CD4-positive, alpha-beta T cell treated with Interleukin-6 for 4 hours (primary cell): ENCODE data around the gene SLC24A4.
"Not testable (repeated sequence)": the region's sequence is repeated elsewhere in the genome, so short reads cannot be mapped to it uniquely, and the experiment has no call there.

Experiments used
- DNase-seq: peaks from one replicate; pipeline ENCODE4 v3.0.0-alpha.2; 2020; ENCODE audit warnings: mixed read lengths

SLC24A4 gene

DNA sequence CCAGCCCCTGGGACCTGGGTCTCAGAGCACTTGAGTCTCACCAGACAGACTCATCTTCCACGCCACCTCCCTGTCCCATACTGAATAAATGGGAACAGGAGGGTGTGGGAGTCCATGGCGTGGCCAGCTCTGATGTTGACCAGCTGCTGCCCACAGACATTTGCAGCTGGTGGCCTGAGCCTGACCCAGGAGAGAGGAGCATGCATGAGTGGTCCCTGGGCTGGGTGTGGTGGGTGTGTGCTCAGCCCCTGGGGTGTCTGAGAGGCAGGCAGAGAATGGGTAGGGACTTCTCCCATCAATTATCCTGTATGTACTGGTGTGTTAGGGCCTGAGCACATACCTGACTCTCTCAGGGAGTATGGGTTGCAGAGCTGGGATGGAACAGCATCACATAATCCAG lies 49.3 kb downstream of the SLC24A4 start:
- no peak for DNase-seq

DNA sequence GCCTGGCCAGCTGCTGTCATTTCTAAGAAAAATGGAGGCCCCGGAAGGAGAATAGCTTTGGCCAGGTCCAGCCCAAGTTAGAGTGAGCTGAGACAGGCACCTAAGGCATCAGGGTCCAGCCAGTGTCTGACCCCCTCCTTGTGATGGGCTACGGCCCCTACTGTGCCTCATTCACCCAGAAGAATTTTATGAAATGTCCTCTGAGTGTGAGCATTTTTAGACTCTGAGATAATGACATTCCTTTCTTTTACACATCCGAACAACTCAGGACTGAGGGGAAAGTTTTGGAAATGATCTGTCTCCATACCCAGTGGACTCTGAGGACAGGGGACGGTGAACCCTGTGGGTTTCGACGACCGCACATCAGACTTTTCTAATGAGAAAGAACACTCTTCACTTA lies 50.4 kb downstream of the SLC24A4 start:
- DNase-seq = no peak

DNA sequence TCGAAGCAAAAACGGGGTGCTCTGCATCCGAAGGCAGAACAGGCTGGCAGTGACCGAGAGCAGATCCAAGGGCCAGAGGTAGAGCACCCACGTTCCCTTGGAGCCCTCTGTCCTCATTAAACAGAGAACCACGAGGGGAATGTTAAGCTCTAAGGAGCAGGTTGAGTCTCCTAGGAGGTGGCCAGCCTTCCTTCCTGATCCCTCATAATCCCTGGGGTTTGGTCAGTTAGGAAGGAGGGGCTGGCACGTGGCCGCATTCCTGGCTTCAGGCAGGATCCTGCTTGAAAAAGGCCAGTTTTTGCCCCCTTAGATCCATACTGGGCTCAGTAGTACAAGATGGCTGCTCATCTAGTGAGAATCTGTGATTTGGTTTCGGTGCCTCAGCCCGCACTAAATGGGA lies 57.2 kb downstream of the SLC24A4 start:
- no peak for DNase-seq

- no peak for DNase-seq
These were observed 57.6 kb downstream of the SLC24A4 start for GRCh38 chr14:92380582-92380981.

DNA sequence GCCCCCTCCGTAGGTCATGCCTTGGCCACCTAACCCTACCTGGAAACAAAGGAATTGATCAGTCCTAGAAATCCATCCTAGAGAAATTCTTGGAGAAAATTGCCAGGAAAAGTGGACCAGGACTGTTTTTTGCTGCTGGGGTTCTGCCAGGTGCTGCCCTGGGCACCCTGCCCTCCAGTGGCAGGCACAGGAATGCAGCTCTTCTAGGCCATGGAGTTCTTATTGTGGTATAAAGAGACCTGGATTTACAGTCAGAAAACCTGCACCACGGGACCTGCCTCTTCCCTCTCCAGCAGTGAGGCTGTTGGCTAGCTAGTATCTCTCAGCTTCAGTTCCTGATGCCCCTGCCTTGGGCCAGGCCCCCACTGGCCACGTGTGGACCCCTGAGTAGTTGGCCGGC lies 59.7 kb downstream of the SLC24A4 start:
- no peak for DNase-seq

DNA sequence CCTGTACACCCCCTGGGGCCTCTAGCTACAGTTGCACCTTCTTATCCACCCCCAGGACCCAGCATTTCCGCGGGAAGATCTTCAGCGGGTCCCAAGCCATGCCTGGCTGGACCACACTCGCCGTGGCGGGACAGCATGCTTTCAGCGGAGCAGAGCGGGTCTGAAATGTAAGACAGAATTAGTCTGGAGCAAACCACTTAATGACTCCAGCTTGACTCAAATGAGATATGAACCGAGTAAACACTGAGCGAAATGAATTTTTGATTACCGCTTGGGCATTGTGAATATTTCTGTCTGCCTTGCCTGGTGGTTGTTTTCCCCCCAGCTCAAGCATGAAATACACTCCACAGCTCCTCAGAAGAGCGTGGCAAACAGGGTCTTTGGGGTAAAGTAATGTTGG lies 60.8 kb downstream of the SLC24A4 start:
- DNase-seq = no peak

- DNase-seq = no peak
These were observed 61.6 kb downstream of the SLC24A4 start for GRCh38 chr14:92384461-92385133.

- no peak for DNase-seq
These were observed 62.6 kb downstream of the SLC24A4 start for GRCh38 chr14:92385561-92385960.

GRCh38 chr14:92386165-92386564 lies 63.2 kb downstream of the SLC24A4 start:
- no peak for DNase-seq

DNA sequence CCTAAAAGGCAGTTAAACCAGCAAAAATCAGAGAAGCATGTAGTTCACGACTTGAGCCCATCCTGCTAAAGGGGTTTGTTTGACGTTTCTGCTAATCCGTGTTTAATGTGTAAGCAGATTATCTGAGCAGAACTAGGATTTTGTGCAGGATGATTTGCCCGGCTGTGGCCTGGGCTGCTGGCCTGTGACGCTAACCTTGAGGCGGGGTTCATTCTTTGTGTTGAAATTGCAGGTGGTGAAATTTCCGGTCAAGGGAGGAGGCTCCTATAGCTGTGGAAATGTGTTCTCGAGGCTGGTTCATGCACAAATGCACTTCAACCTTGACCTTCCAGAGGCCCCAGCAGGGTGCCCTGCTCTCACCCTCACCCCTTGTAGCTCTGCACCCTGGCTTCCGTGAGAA lies 63.7 kb downstream of the SLC24A4 start:
- no peak for DNase-seq

GRCh38 chr14:92387578-92387977 lies 64.6 kb downstream of the SLC24A4 start:
- DNase-seq = no peak

DNA sequence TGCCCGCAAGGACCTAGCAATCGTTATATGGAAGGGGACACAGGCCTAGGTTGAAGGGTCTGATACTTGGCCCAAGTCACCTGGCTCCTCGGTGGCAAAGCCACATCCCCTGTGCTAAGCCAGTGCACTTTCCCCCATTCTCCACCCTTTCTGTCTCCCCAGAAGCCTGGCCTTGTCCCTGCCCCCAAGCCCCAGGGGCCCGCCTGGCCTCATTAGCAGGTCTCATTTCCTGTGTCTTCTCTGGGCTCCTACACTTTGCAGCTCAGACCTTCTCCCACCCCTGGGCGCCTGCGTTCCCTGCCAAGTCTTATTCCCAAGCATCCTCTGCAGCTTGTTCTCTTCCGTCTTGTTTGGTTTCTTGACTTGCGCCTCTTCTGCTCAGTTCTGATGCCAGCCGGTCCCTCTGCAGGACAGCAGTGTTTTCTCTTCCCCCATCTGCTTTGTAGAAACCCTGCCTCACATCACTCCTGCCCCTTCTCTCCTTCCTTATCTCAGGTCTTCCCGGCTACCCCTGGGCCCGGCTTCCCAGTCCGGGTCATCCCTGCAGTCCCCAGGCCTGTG lies 66.7 kb downstream of the SLC24A4 start:
- DNase-seq = no peak

DNA sequence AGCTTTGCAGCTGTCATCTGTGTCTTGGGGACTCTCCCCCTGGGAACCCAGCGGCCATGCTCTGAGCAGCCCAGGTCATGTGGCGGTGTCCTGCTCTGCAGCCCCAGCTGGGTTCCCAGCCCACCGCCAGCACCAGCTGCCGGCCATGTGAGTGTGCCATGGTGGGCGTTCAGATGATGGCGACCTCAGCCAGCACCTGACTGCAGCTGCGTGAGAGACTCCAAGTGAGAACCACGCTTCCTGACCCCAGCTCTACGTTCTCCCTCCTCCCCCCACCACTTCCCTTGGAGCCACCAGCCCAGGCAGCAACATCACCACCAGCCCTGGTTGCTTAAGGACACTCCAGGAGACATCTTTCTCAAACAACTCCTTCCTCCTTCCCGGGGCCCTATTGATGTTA lies 68.8 kb downstream of the SLC24A4 start:
- no peak for DNase-seq

DNA sequence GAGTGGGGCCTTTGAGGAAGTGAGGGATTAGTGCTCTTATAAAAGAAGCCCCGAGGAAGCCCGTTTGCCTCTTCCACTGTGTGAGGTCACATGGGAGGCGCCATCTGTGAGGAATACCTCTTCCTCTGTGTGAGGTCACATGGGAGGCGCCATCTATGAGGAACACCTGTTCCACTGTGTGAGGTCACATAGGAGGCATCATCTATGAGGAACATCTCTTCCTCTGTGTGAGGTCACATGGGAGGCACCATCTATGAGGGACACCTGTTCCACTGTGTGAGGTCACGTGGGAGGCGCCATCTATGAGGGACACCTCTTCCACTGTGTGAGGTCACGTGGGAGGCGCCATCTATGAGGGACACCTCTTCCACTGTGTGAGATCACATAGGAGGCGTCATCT lies 69.7 kb downstream of the SLC24A4 start:
- DNase-seq = no peak

DNA sequence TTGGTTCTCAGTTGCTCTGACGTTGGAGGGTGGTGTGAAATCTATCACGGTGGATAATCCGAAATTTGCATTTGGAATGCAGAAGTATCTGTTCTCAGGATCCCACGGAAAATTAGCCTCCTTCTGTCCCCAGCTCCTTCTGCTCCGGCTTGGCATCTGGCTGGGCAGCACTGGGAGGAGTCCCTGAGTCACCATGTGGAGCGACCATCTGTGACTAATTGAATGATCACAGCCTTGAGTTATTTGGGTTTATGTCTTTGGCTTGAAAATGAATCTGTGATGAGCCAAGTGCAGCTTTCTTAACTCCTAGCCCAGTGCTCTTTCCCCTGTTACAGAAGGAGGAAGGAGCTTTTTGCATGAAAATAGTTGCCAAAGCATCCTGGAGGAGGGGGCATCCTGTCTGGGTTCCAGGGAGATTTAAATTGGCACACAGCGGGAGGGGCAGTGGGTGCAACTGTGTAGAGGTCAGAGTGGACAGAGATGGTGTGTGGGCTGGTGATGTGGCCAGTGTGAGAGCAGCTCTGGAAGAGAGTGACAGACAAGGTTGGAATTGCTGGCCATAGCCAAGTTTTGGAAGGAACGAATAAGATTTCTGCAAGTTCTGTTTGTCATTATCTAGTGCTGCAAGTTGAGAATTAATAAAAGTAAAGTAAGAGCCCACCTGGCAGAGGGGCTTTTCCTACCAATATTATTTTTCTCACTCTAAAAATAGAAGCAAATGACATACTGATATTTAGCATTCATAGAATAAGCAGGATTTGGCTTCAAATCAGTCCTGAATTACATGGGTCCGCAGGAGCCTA lies 74.4 kb downstream of the SLC24A4 start:
- no peak for DNase-seq

DNA sequence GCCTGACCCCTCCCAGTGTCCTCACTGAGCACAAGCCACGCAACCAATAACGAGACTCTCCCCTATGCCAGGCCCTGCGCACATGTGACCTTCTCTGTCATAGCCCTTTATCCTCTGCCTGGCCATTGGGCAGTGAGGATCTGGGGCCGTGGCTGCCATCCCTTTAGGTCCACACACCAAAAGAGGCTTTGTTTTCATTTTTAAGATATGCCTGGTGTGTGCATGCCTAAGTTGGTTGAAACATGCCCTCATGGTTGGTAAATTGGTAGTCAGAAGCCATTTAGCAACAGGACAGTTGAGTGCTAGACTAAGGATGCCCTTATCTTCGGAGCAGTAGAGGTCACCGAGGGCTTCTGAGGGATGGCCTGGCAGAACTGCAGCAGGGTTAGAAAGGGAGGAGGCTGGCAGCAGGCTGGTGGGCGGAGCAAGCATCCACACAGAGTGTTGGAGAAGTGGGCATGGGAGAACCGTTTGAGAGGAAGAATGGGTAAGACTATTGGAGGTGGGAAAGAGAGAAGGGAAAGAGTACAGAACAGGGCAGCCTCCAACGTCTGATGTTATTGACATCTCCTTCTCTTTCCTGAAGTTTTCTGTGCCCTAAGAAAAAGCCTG lies 75.1 kb downstream of the SLC24A4 start:
- DNase-seq = no peak

DNA sequence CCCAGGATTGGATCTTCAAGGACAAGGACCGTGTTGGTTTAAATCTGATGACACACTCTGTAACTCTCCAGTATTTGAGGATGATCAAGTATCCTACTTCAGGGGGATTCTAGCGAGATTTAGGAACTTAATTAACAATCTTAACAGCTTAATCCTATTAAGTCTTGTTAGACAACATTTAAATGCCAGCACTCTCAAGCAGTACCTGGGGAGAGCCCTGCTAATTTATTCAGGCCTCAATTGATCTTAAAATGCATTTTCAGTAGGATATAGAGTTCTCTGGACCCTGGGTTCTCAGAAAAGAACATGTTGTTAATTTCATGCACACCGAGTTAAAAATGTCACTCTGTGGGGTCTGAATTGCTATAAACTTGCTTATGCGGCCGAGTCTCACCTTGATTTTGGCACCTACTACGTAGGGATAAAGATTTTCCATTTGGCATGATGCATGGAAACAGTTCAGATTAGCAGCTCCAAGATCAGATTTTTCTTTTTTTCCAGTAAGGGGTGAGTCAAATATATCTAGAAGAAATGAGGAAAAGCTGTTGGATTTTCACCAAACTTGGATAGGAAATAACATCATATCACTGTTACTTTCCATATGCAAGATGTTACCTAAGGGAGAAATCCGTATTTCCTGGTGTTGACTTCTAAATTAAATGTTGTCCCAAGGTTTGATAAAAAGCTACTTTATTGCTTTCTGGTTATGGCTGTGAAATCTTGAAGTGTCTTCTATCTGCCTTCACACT lies 76.1 kb downstream of the SLC24A4 start:
- no peak for DNase-seq

GRCh38 chr14:92400579-92401444 lies 77.8 kb downstream of the SLC24A4 start:
- no peak for DNase-seq

DNA sequence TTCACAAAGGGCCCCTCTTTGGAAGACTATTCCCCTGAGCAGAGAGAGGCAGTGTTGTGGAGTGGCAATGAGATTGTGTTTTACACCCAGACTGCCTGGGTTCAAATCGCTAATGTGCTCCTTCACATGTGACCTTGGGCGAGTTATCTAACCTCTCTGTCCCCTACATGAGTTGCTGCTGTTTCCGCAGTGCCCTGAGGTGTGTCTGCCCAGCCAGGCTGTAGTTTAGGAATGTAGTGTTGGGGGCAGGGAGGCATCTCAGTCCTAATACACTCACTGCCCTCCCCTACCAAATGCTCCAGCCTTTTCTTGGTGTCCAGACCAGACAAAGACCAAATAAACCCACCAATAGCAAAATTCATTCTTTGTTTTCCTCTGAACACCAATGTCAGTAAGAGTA lies 78.6 kb downstream of the SLC24A4 start:
- DNase-seq = no peak

DNA sequence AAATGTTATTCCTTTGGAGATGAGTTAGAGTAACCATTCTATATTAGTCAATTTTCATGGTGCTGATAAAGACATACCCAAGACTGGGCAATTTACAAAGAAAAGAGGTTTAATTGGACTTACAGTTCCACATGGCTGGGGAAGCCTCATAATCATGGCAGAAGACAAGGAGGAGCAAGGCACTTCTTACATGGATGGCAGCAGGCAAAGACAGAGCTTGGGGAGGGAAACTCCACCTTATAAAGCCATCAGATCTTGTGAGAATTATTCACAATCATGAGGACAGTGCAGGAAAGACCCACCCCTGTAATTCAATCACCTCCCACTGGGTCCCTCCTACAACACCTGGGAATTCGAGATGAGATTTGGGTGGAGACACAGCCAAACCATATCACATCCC lies 79.5 kb downstream of the SLC24A4 start:
- DNase-seq = not testable (repeated sequence)

GRCh38 chr14:92404018-92404417 lies 81.1 kb downstream of the SLC24A4 start:
- DNase-seq = no peak

DNA sequence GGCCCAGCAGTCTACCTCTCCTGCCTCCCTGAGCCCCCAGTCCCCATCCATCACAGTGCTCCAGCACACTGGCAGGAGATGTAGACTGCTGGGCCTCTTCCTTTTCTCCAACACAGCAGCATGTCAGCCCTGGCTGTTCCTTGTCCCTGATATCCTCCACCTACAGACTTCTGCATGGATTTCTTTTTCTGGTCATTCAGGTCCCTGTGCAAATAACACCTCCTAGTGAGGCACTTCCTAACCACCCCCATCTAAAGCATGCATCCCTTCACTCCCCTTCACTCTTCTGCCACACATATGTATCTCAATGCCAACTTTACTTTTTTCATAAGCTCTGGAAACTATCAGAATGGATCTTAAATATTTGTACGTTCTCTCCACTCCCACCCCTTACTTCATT lies 81.5 kb downstream of the SLC24A4 start:
- no peak for DNase-seq
